ENCODE measurements around the gene LHFPL3.

- TF ChIP-seq, protein P1, sequence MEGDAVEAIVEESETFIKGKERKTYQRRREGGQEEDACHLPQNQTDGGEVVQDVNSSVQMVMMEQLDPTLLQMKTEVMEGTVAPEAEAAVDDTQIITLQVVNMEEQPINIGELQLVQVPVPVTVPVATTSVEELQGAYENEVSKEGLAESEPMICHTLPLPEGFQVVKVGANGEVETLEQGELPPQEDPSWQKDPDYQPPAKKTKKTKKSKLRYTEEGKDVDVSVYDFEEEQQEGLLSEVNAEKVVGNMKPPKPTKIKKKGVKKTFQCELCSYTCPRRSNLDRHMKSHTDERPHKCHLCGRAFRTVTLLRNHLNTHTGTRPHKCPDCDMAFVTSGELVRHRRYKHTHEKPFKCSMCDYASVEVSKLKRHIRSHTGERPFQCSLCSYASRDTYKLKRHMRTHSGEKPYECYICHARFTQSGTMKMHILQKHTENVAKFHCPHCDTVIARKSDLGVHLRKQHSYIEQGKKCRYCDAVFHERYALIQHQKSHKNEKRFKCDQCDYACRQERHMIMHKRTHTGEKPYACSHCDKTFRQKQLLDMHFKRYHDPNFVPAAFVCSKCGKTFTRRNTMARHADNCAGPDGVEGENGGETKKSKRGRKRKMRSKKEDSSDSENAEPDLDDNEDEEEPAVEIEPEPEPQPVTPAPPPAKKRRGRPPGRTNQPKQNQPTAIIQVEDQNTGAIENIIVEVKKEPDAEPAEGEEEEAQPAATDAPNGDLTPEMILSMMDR (IDR thresholded peaks at IDR 0.05; ENCODE audit: low read length), result no peak
- TF ChIP-seq EZH2 (optimal IDR thresholded peaks at IDR 0.05; ENCODE audit: low read depth, low read length), result no peak
Measured at GRCh38 chr7:104852386-104852785, 524.0 kb downstream of the LHFPL3 start.
